Measurements from ENCODE around the gene WDR26.

Gene WDR26

DNA sequence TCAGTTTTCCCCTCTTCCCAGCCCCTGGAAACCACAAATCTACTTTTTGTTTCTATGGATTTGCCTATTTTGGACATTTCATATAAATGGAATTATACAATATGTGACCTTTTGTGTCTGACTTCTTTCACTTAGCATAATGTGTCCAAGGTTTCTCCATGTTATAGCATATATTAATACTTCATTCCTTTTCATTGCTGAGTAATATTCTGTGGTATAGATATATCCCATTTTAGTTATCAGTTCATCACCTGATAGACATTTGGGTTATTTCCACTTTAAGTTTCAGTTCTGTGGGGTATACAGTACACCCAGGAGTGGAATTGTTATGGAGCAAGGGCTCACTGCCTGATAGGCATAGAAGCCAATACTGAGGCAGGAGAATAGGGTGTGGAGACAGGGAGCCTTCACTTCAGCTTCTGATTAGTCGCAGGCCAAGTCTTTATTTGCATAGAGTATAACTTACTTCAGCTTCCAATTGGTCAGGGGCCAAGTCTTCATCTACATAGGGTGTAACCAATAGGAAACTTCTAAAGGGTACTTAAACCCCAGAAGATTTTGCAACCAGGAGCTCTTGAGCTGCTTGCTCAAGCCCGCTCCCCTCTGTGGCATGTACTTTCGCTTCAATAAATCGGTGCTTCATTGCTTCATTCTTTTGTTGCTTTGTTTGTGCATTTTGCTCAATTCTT lies 96.3 kb downstream of the WDR26 start:
- Histone ChIP-seq H3K36me3 (no peaks in the 10 kb centered on the region), H3K4me1 (no peaks in the 10 kb centered on the region), H3K27me3 (peaks cover 5% of the 10 kb centered on the region), H3K4me3 (ENCODE audit: low read depth, low read length) (no peak overlapping the region), H3K9me3 (no peaks in the 10 kb centered on the region)
- no peak for DNase-seq
- no peak for TF ChIP-seq CTCF (IDR thresholded peaks at IDR 0.05; ENCODE audit: low read depth, low read length)
